ENCODE measurements around the gene LGALS9B. TPM values are rescaled to one million over a fixed set of nuclear protein-coding genes. Genes with fewer than 3 reads are reported as not detected.

The LGALS9B gene

Small RNA genes lying within 50 kb of the gene (small RNA-seq; reads per million reads assigned to genes)
- not detected for gene YWHAEP3
